ENCODE results near the gene POLR3B. TPM values are rescaled to one million over a fixed set of nuclear protein-coding genes. Genes with fewer than 3 reads are reported as not detected.
A peak's percentile ranks its signal among the peaks of the same experiment; 100 is the strongest.

The POLR3B gene
- total RNA-seq, 1 donor from 2014 or later, result 9.6 TPM

DNA sequence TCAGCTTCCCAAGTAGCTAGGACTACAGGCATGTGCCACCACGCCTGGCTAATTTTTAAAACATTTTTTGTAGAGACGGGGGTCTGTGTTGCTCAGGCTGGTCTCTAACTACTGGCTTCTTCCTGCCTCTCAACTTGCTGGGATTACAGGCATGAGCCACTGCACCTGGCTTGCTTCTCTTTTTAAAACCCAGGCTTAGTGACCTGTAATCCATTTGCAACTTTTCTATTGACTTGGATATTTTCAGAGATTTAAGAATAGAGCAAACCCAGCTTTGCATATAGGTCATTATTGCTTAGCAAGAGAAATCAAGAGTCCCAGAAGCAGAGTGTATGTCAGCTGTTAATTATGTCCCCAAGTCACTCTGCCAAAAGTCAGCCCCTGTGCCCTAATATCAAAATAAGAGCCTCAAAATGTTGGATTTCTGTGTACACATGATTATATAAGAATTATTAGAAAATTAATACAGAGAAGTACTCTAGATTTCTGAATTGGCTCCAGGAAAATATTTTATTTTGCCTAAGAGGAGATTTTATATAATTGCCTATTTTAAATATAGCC lies 30.2 kb upstream of the POLR3B start:
- no peak for ATAC-seq

DNA sequence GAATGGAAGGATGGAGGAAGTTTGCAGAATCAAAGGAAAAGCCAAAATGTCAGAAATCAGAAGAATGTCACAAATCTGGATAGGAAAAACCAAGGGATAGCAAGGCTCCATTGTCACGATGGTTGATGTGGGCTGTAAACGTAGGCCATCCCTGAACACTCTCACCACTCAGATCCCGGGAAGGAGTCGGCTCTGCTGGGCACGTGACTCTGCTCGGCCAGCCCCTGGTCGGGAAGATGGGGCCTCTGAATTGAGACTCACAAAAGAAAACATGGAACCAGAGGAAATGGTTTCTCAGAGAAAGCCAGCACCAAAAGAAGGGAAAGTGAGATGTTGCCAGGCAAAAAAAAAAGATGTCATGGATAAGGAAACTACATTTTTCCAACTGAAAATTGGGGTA lies 28.8 kb upstream of the POLR3B start:
- ATAC-seq, result no peak

More for the DNA sequence above, 30.2 kb upstream of the POLR3B start:
- H3K9me3 ChIP-seq, result no peaks in the 10 kb centered on the region
- H3K27me3 ChIP-seq (ENCODE audit: low read depth), result no peaks in the 10 kb centered on the region
- no peak for TF ChIP-seq CTCF (IDR thresholded peaks at IDR 0.05)
- no peak overlapping the region for H3K27ac ChIP-seq
- DNase-seq, result no peak
- H3K36me3 ChIP-seq, result peaks cover 98% of the 10 kb centered on the region
- intact Hi-C loops (cut with DNase I), result no loop called here
- H3K4me1 ChIP-seq, result no peaks in the 10 kb centered on the region
- H3K4me3 ChIP-seq, result no peak overlapping the region

DNA sequence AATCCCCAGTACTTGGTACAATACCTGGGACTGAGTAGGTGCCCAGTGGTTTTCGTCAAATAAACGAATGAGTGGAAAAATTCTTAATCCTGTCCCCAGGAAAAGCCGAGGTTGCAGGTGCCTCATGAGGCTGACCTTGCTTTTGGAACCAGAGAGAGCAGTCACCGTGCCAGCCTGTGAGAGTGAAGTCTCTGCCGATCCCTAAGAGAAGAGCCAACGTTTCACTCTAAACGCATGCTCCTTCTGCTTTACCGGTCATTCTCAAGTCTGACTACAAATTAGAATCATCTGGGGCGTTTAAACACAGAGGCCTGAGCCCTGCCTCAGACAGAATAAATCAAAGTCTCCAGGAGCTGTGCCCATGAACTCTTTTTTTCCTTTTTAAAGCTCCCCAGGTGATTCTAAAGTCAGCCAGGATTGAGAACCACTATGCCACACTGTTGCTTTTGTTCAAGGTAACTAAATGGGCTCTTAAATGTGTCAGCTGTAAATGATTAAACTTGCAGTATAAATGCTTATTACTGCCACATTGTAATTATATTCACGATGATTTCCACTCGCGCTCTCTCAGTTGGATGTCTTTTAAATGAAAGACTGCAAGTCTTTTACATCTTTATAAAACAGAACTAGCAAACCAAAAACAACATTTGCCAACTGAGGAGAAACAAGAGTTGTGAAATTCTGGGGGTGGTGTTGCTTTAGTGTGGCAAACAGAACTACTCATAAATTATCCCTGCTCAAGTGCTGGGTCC lies 28.1 kb upstream of the POLR3B start:
- H3K27me3 ChIP-seq (ENCODE audit: low read depth), result no peaks in the 10 kb centered on the region
- intact Hi-C loops (cut with DNase I), result no loop called here
- peaks cover 88% of the 10 kb centered on the region for H3K36me3 ChIP-seq
- ATAC-seq (peak in 1 of 2 donors; percentile 40), DNase-seq (no peak)
- no peaks in the 10 kb centered on the region for H3K9me3 ChIP-seq
- H3K4me3 ChIP-seq, result no peak overlapping the region
- no peak for TF ChIP-seq CTCF (IDR thresholded peaks at IDR 0.05)
- no peaks in the 10 kb centered on the region for H3K4me1 ChIP-seq
- H3K27ac ChIP-seq, result no peak overlapping the region

More for the DNA sequence above, 28.8 kb upstream of the POLR3B start:
- Histone ChIP-seq H3K4me1 (no peaks in the 10 kb centered on the region), H3K27me3 (ENCODE audit: low read depth) (no peaks in the 10 kb centered on the region), H3K27ac (no peak overlapping the region), H3K36me3 (peaks cover 95% of the 10 kb centered on the region), H3K9me3 (no peaks in the 10 kb centered on the region), H3K4me3 (no peak overlapping the region)
- intact Hi-C loops (cut with DNase I), result no loop called here
- TF ChIP-seq CTCF (IDR thresholded peaks at IDR 0.05), result no peak
- no peak for DNase-seq

GRCh38 chr12:106331599-106331998 lies 25.9 kb upstream of the POLR3B start:
- intact Hi-C loops (cut with DNase I), result no loop called here

DNA sequence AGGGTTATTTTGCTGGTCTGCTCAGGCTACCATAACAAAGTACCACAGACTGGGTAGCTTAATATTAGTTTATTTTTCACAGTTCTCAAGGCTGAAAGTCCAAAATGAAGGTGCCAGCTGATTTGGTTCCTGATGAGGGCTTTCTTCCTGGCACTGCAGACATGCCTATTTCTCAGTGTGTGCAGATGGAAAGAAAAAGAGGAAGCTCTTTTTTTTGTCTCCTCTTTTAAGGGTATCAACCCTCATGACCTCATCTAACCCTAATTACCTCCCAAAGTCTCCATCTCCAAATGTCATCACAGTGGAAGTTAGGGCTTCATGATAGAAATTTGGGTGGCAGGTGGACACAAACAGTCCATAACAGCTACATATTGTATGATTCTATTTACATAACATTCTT lies 25.0 kb upstream of the POLR3B start:
- Histone ChIP-seq H3K4me3 (no peak overlapping the region), H3K9me3 (no peaks in the 10 kb centered on the region), H3K27me3 (ENCODE audit: low read depth) (no peaks in the 10 kb centered on the region), H3K4me1 (peaks cover 23% of the 10 kb centered on the region), H3K36me3 (peaks cover 83% of the 10 kb centered on the region), H3K27ac (no peak overlapping the region)
- ATAC-seq (no peak), DNase-seq (no peak)
- intact Hi-C loops (cut with DNase I), result no loop called here
- TF ChIP-seq CTCF (IDR thresholded peaks at IDR 0.05), result no peak

More at GRCh38 chr12:106331599-106331998, 25.9 kb upstream of the POLR3B start:
- Histone ChIP-seq H3K9me3 (no peaks in the 10 kb centered on the region), H3K27ac (no peak overlapping the region), H3K4me3 (no peak overlapping the region), H3K4me1 (peaks cover 17% of the 10 kb centered on the region), H3K27me3 (ENCODE audit: low read depth) (no peaks in the 10 kb centered on the region), H3K36me3 (peaks cover 84% of the 10 kb centered on the region)
- no peak for ATAC-seq
- no peak for TF ChIP-seq CTCF (IDR thresholded peaks at IDR 0.05)
- DNase-seq, result no peak

Measured in lower lobe of right lung (tissue), 2 donors.